ENCODE data around the gene CGB5. TPM values are rescaled to one million over a fixed set of nuclear protein-coding genes. Genes with fewer than 3 reads are reported as not detected.
A peak's percentile ranks its signal among the peaks of the same experiment; 100 is the strongest.
"Not testable (repeated sequence)": the region's sequence is repeated elsewhere in the genome, so short reads cannot be mapped to it uniquely, and the experiment has no call there.

Gene CGB5
- 0.11 and 0.16 TPM in 2 replicates for polyA plus RNA-seq (2012; rRNA removed)
- 0.08 TPM in 1 of 2 replicates, not detected in the other for polyA plus RNA-seq (2012; cell fraction: cytosol; rRNA removed)
- not detected in 2 replicates for polyA plus RNA-seq (2012; cell fraction: nucleus; rRNA removed)

DNA sequence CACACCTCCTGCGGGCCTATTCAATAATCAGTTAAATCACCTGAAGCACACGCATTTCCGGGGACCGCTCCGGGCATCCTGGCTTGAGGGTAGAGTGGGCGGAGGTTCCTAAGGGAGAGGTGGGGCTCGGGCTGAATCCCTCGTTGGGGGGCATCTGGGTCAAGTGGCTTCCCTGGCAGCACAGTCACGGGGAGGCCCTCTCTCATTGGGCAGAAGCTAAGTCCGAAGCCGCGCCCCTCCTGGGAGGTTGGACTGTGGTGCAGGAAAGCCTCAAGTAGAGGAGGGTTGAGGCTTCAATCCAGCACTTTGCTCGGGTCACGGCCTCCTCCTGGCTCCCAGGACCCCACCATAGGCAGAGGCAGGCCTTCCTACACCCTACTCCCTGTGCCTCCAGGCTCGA lies at the start of gene CGB5:
Gene CGB5 (plus strand): TSS at position 301 of the 400 bp plus-strand sequence. CDS start 362 bp downstream, outside the sequence.
- H3K79me2 ChIP-seq (ENCODE audit: insufficient read depth); H3K27me3 ChIP-seq (ENCODE audit: insufficient read depth); DNase-seq; H3K4me1 ChIP-seq (ENCODE audit: control insufficient read depth in 1 of 2, insufficient read depth in 2 of 2, low read depth in 1 of 2, low read length in 1 of 2); H3K9me3 ChIP-seq; H3K27ac ChIP-seq (ENCODE audit: low read depth in 2 of 2, low read length in 1 of 2); H3K4me2 ChIP-seq; H3F3A ChIP-seq (replicated peaks; ENCODE audit: insufficient read depth); H2AFZ ChIP-seq (ENCODE audit: low read depth); H3K36me3 ChIP-seq (replicated peaks in 1 of 2; ENCODE audit: control insufficient read depth in 1 of 2, insufficient read depth in 2 of 2, low read length in 1 of 2); CTCF ChIA-PET; POLR2A ChIA-PET; H3K9me2 ChIP-seq; H3K9ac ChIP-seq; H4K20me1 ChIP-seq (ENCODE audit: insufficient read depth); H3K4me3 ChIP-seq (ENCODE audit: low read depth in 2 of 2, low read length in 1 of 2): not testable (repeated sequence)
- WGBS (ENCODE audit: low lambda C conversion rate): 57% methylated on average over 13 of the region's 15 CpGs

DNA sequence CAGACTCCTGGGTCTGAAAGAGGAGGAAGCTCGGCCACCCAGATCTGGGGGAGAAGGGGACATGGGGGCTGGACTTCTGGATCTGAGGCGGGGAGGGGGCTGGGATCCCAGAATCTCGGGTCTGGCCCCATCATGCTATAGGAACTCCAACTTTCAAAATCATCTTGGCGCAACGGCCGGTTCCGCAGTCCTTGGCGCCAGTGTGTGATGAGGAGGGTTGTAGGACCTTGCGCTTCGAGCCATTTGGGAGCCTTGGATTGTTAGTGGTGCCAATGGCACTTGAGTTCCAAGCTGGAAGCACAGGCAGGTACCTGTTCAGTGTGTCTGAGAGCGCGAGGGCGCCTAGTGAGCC lies 49.6 kb upstream of the CGB5 start:
- Histone ChIP-seq H3K27ac (ENCODE audit: low read depth in 2 of 2, low read length in 1 of 2) (peak overlapping the region; percentile 80 to 86; a peak in 3 of 4 replicates), H3K4me2 (peak overlapping the region; percentile 92), H3K36me3 (replicated peaks in 1 of 2; ENCODE audit: control insufficient read depth in 1 of 2, insufficient read depth in 2 of 2, low read length in 1 of 2) (peaks cover 0 to 4% of the 10 kb centered on the region in 2 experiments), H3K9me3 (no peaks in the 10 kb centered on the region), H3K4me1 (ENCODE audit: control insufficient read depth in 1 of 2, insufficient read depth in 2 of 2, low read depth in 1 of 2, low read length in 1 of 2) (peaks cover 0 to 17% of the 10 kb centered on the region in 2 experiments; a peak in 1 of 4 replicates), H3K9me2 (no peaks in the 10 kb centered on the region), H3K79me2 (ENCODE audit: insufficient read depth) (peaks cover 89% of the 10 kb centered on the region), H3K9ac (peak overlapping the region; percentile 88), H2AFZ (ENCODE audit: low read depth) (no peak overlapping the region), H3F3A (replicated peaks; ENCODE audit: insufficient read depth) (peaks cover 8% of the 10 kb centered on the region), H3K27me3 (ENCODE audit: insufficient read depth) (no peaks in the 10 kb centered on the region), H3K4me3 (ENCODE audit: low read depth in 2 of 2, low read length in 1 of 2) (peak overlapping the region; percentile 74 to 99), H4K20me1 (ENCODE audit: insufficient read depth) (no peaks in the 10 kb centered on the region)
- ChIA-PET CTCF (interaction anchor here (0.6 to 6.2 kb wide), 16 partner anchors 10 to 206 kb away, joined by 3 to 54 read pairs (median 11); partner anchors contain the start of gene FTL), POLR2A (interaction anchor here (1.1 kb wide), 1 partner anchor 11 kb away, joined by 5 read pairs; no protein-coding TSS in a partner anchor)
- WGBS (ENCODE audit: low lambda C conversion rate): under 1% methylated on average over 12 of the region's 13 CpGs
- TF ChIP-seq RXRA (IDR thresholded peaks at IDR 0.05; ENCODE audit: borderline replicate concordance, low read depth) (no peak), RAD21 (IDR thresholded peaks at IDR 0.05; ENCODE audit: low read length) (no peak), IRF3 (IDR thresholded peaks at IDR 0.05; ENCODE audit: low read depth, low read length) (no peak), NFIC (IDR thresholded peaks at IDR 0.05; ENCODE audit: borderline replicate concordance) (no peak), CHD2 (IDR thresholded peaks at IDR 0.05; ENCODE audit: low read length, partially characterized antibody) (no peak), FOXJ3 (CRISPR knock-in tag; IDR thresholded peaks at IDR 0.05) (no peak), GATA2 (CRISPR knock-in tag; IDR thresholded peaks at IDR 0.05) (no peak), SIN3A (IDR thresholded peaks at IDR 0.05; ENCODE audit: borderline replicate concordance, low read depth, low read length) (no peak), RCOR1 (IDR thresholded peaks at IDR 0.05; ENCODE audit: low read length) (no peak), POLR2AphosphoS5 (IDR thresholded peaks at IDR 0.05; ENCODE audit: low read depth, low read length) (no peak)
- TF ChIP-seq, protein P1, sequence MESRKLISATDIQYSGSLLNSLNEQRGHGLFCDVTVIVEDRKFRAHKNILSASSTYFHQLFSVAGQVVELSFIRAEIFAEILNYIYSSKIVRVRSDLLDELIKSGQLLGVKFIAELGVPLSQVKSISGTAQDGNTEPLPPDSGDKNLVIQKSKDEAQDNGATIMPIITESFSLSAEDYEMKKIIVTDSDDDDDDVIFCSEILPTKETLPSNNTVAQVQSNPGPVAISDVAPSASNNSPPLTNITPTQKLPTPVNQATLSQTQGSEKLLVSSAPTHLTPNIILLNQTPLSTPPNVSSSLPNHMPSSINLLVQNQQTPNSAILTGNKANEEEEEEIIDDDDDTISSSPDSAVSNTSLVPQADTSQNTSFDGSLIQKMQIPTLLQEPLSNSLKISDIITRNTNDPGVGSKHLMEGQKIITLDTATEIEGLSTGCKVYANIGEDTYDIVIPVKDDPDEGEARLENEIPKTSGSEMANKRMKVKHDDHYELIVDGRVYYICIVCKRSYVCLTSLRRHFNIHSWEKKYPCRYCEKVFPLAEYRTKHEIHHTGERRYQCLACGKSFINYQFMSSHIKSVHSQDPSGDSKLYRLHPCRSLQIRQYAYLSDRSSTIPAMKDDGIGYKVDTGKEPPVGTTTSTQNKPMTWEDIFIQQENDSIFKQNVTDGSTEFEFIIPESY (IDR thresholded peaks at IDR 0.05; ENCODE audit: borderline replicate concordance, low read depth): no peak
- no peak for DNase-seq

Data from SK-N-SH (cell line).